Fibroblast of villous mesenchyme (primary cell): Measurements from ENCODE around the gene SPA17. TPM values are rescaled to one million over a fixed set of nuclear protein-coding genes. Genes with fewer than 3 reads are reported as not detected.

Experiments used
- DNase-seq: peaks from one replicate; pipeline ENCODE4 v3.0.0-alpha.2; 2010; ENCODE audit warnings: low read depth
- H3K4me3 ChIP-seq: 2 replicates; pipeline ENCODE4 v1.5.1; 2011; ENCODE audit warnings: low read depth, mild to moderate bottlenecking, low read length
- total RNA-seq: library from RNA; depleted of rRNA; stranded (reverse); fragments of >200 nt; gene quantifications from 2 replicates; pipeline ENCODE4 v1.2.3, GENCODE V29; 2012
- TF ChIP-seq, protein P1 (sequence below): IDR thresholded peaks from 2 replicates; pipeline ENCODE4 v1.5.1; 2012; ENCODE audit warnings: low read depth, mild to moderate bottlenecking, low read length; ENCODE audit not compliant: insufficient read depth

The SPA17 gene
- total RNA-seq, 1 donor, result 12.1 TPM

GRCh38 chr11:124672536-124673215 is 1.0 kb upstream of the SPA17 start:
- TF ChIP-seq, protein P1, sequence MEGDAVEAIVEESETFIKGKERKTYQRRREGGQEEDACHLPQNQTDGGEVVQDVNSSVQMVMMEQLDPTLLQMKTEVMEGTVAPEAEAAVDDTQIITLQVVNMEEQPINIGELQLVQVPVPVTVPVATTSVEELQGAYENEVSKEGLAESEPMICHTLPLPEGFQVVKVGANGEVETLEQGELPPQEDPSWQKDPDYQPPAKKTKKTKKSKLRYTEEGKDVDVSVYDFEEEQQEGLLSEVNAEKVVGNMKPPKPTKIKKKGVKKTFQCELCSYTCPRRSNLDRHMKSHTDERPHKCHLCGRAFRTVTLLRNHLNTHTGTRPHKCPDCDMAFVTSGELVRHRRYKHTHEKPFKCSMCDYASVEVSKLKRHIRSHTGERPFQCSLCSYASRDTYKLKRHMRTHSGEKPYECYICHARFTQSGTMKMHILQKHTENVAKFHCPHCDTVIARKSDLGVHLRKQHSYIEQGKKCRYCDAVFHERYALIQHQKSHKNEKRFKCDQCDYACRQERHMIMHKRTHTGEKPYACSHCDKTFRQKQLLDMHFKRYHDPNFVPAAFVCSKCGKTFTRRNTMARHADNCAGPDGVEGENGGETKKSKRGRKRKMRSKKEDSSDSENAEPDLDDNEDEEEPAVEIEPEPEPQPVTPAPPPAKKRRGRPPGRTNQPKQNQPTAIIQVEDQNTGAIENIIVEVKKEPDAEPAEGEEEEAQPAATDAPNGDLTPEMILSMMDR, result no peak

GRCh38 chr11:124674168-124674517 is 439 bp downstream of the SPA17 start:
- TF ChIP-seq, protein P1, result no peak
- peak; percentile 3 for DNase-seq

More at GRCh38 chr11:124672536-124673215, 1.0 kb upstream of the SPA17 start:
- H3K4me3 ChIP-seq, result peak overlapping the region; percentile 76
- no peak for DNase-seq

DNA sequence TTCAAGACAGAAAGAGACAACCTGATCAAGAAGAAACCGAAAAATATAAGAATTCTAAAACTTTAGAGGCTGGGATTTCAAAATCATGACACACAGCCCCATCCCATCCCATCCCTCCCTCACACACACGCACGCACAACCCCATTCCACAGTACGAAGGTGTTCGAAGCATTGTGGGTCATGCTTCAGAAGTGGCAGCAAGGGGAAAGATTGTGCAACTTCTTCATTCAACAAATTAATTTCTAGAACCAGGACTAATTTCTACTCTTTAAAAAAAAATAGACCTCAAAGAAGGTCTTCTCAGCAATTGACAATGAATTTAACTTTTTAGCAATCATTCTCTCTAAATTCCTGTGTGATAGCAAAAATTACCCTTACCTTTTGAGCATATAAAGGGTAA is 867 bp downstream of the SPA17 start:
- DNase-seq, result no peak
- TF ChIP-seq, protein P1, result no peak
- peak overlapping the region; percentile 76 for H3K4me3 ChIP-seq

More at GRCh38 chr11:124674168-124674517, 439 bp downstream of the SPA17 start:
- H3K4me3 ChIP-seq, result peak overlapping the region; percentile 76

DNA sequence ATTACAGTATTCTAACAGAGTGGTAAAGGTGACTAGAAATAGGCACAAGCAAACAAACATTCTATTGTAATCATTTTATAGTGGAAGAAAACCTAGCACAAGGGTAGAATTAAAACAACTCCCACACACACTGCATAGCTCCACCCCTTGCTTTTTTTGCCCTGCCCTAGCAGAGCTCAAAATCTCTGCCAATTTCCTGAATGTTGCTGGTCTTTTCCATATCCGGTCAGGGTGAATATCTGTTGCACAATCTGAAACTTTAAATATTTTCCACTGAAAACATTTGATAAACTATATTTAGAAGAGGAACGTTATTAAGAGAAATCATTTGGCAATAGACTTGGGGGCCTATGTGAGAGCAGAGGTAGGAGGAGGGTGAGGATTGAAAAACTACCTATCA is 2.7 kb downstream of the SPA17 start:
- DNase-seq, result peak; percentile 79
- TF ChIP-seq, protein P1, result no peak
- H3K4me3 ChIP-seq, result no peak overlapping the region

- TF ChIP-seq, protein P1, result no peak
- no peak overlapping the region for H3K4me3 ChIP-seq
- no peak for DNase-seq
These were observed 4.7 kb downstream of the SPA17 start for GRCh38 chr11:124678416-124678815.

GRCh38 chr11:124681421-124681820 is 7.7 kb downstream of the SPA17 start:
- TF ChIP-seq, protein P1, result no peak
- no peak overlapping the region for H3K4me3 ChIP-seq
- DNase-seq, result no peak

GRCh38 chr11:124682443-124682842 is 8.7 kb downstream of the SPA17 start:
- H3K4me3 ChIP-seq, result no peak overlapping the region
- TF ChIP-seq, protein P1, result no peak
- DNase-seq, result no peak
